ENCODE results near the gene MUL1. TPM values are rescaled to one million over a fixed set of nuclear protein-coding genes. Genes with fewer than 3 reads are reported as not detected.

The MUL1 gene
- polyA plus RNA-seq, 3 donors: 7.2 to 28.1 (median 25.8) TPM

- no peak overlapping the region for H3K27ac Mint-ChIP-seq
- Histone ChIP-seq H3K9me3 (replicated peaks in 1 of 2; ENCODE audit: control insufficient read depth in 1 of 2, insufficient read depth in 1 of 2, low read length in 2 of 2) (peaks cover 0 to 14% of the 10 kb centered on the region in 2 donors), H3K27me3 (ENCODE audit: control insufficient read depth in 2 of 2, insufficient read depth in 2 of 2, low read length in 2 of 2) (peaks cover 21 to 39% of the 10 kb centered on the region in 2 donors), H3K4me1 (ENCODE audit: control insufficient read depth in 1 of 2, insufficient read depth in 2 of 2, low read length in 2 of 2) (peaks cover 13 to 15% of the 10 kb centered on the region in 2 donors), H4K20me1 (ENCODE audit: insufficient read depth, low read length) (no peaks in the 10 kb centered on the region), H3K4me2 (replicated peaks; ENCODE audit: extremely low read depth, low read length, poor library complexity, severe bottlenecking) (no peak overlapping the region), H3K36me3 (replicated peaks in 1 of 2; ENCODE audit: control insufficient read depth in 1 of 2, insufficient read depth in 2 of 2, low read length in 2 of 2) (no peaks in the 10 kb centered on the region), H2AFZ (ENCODE audit: insufficient read depth, low read depth, low read length, poor library complexity, severe bottlenecking) (no peak overlapping the region), H3K79me2 (ENCODE audit: insufficient read depth, low read length) (no peaks in the 10 kb centered on the region), H3K27ac (ENCODE audit: low read depth in 1 of 2, low read length in 2 of 2) (no peak overlapping the region), H3K9ac (ENCODE audit: insufficient read depth, low read length, poor library complexity, severe bottlenecking) (no peak overlapping the region), H3K4me3 (replicated peaks in 1 of 3; ENCODE audit: low read depth in 2 of 3, low read length in 3 of 3) (no peak overlapping the region)
- H3K4me1 Mint-ChIP-seq: no peaks in the 10 kb centered on the region
- WGBS (ENCODE audit: insufficient coverage): 67% methylated on average over 7 of the region's 7 CpGs
- H3K27me3 Mint-ChIP-seq (ENCODE audit: low read depth in 3 of 3): peaks cover 34 to 64% (median 44%) of the 10 kb centered on the region in 3 donors
- intact Hi-C loops (cut with micrococcal nuclease): loop anchor here (2.0 to 5.0 kb wide), 5 partner anchors 115 to 580 kb away; no protein-coding TSS in a partner anchor
- peaks cover 0 to 3% of the 10 kb centered on the region in 2 donors for H3K36me3 Mint-ChIP-seq
- no peak overlapping the region for H3K4me3 Mint-ChIP-seq
- no peak for DNase-seq
- no peak for TF ChIP-seq CTCF (IDR thresholded peaks at IDR 0.05)
- H3K9me3 Mint-ChIP-seq: peaks cover 0 to 2% (median 0%) of the 10 kb centered on the region in 7 donors
Measured at GRCh38 chr1:20491866-20492265, 16.1 kb downstream of the MUL1 start.

- Histone ChIP-seq H3K27me3 (ENCODE audit: control insufficient read depth in 2 of 2, insufficient read depth in 2 of 2, low read length in 2 of 2) (peaks cover 25 to 46% of the 10 kb centered on the region in 2 donors), H3K4me1 (ENCODE audit: control insufficient read depth in 1 of 2, insufficient read depth in 2 of 2, low read length in 2 of 2) (peaks cover 13 to 18% of the 10 kb centered on the region in 2 donors), H3K9me3 (replicated peaks in 1 of 2; ENCODE audit: control insufficient read depth in 1 of 2, insufficient read depth in 1 of 2, low read length in 2 of 2) (peaks cover 0 to 14% of the 10 kb centered on the region in 2 donors), H4K20me1 (ENCODE audit: insufficient read depth, low read length) (no peaks in the 10 kb centered on the region), H3K4me2 (replicated peaks; ENCODE audit: extremely low read depth, low read length, poor library complexity, severe bottlenecking) (no peak overlapping the region), H3K27ac (ENCODE audit: low read depth in 1 of 2, low read length in 2 of 2) (no peak overlapping the region), H2AFZ (ENCODE audit: insufficient read depth, low read depth, low read length, poor library complexity, severe bottlenecking) (no peak overlapping the region), H3K36me3 (replicated peaks in 1 of 2; ENCODE audit: control insufficient read depth in 1 of 2, insufficient read depth in 2 of 2, low read length in 2 of 2) (no peaks in the 10 kb centered on the region), H3K4me3 (replicated peaks in 1 of 3; ENCODE audit: low read depth in 2 of 3, low read length in 3 of 3) (no peak overlapping the region), H3K79me2 (ENCODE audit: insufficient read depth, low read length) (no peaks in the 10 kb centered on the region), H3K9ac (ENCODE audit: insufficient read depth, low read length, poor library complexity, severe bottlenecking) (no peak overlapping the region)
- no peak for TF ChIP-seq CTCF (IDR thresholded peaks at IDR 0.05)
- intact Hi-C loops (cut with micrococcal nuclease): loop anchor here (5.0 kb wide), 4 partner anchors 114 to 579 kb away; no protein-coding TSS in a partner anchor
- no peaks in the 10 kb centered on the region for H3K4me1 Mint-ChIP-seq
- H3K36me3 Mint-ChIP-seq: no peaks in the 10 kb centered on the region
- H3K27ac Mint-ChIP-seq: no peak overlapping the region
- no peak for DNase-seq
- peaks cover 39 to 71% (median 48%) of the 10 kb centered on the region in 3 donors for H3K27me3 Mint-ChIP-seq (ENCODE audit: low read depth in 3 of 3)
- no peak overlapping the region for H3K4me3 Mint-ChIP-seq
- H3K9me3 Mint-ChIP-seq: peaks cover 0 to 2% (median 0%) of the 10 kb centered on the region in 7 donors
- WGBS (ENCODE audit: insufficient coverage): no CpG with 5 or more reads among the region's 6 CpGs
Measured at GRCh38 chr1:20491178-20491577, 16.8 kb downstream of the MUL1 start.
